Testis (tissue), 3 donors: Measurements from ENCODE around the gene ABCA8. TPM values are rescaled to one million over a fixed set of nuclear protein-coding genes. Genes with fewer than 3 reads are reported as not detected.

Source experiments
- DNase-seq: peaks from one replicate; pipeline ENCODE4 v3.0.0-alpha.2; 2019
- H3K27ac ChIP-seq, 2 donors: fragments of 200-600 bp; sonication (generic); one replicate each; pipeline ENCODE4 v1.5.1; 2019
- H3K27me3 ChIP-seq: fragments of 200-600 bp; sonication (generic); one replicate; pipeline ENCODE4 v1.5.1; 2019
- H3K36me3 ChIP-seq: fragments of 200-600 bp; sonication (generic); one replicate; pipeline ENCODE4 v1.5.1; 2017; ENCODE audit warnings: low read depth; ENCODE audit errors: missing control alignments
- H3K4me1 ChIP-seq: fragments of 200-600 bp; sonication (generic); one replicate; pipeline ENCODE4 v1.5.1; 2019
- H3K4me3 ChIP-seq, 2 donors: fragments of 200-600 bp; sonication (generic); one replicate each; pipeline ENCODE4 v1.5.1; 2017 to 2019
- H3K9me3 ChIP-seq: fragments of 200-600 bp; sonication (generic); one replicate; pipeline ENCODE4 v1.5.1; 2017
- POLR2A ChIP-seq: fragments of 450-650 bp; IDR thresholded peaks from one replicate; pipeline ENCODE4 v1.6.1; 2017; ENCODE audit warnings: antibody characterized with exemption, mild to moderate bottlenecking, moderate library complexity
- WGBS, 2 donors: methylation state at CpG; one replicate each; pipeline ENCODE4 v1.1.5; 2018; 5-methylcytosine and 5-hydroxymethylcytosine counted together
- intact Hi-C: fragments of 100-400 bp; cut with DNase I; formaldehyde crosslinking; loops from one replicate; pipeline ENCODE4 v1.15.1; 2023; ENCODE audit warnings: low total_unique reads
- polyA plus RNA-seq: library from polyadenylated mRNA; stranded (reverse); fragments of 350-450 nt; fragmentation: Illumina TruSeq; extraction: RNeasy Lipid Tissue Mini Kit (QIAGEN cat#74804); gene quantifications from one replicate; pipeline ENCODE4 v1.2.3, GENCODE V29; 2014; ENCODE audit warnings: low read depth, low replicate concordance; ENCODE audit not compliant: insufficient read depth
- total RNA-seq, 2 donors: library from RNA; depleted of rRNA; stranded (reverse); fragments of >200 nt; gene quantifications; one replicate each; pipeline ENCODE4 v1.2.3, GENCODE V29; 2016
- TF ChIP-seq, protein P1 (sequence below), 3 experiments: fragments of 450-650 bp in 2 of 3; fragments of 200-600 bp in 1 of 3; sonication (generic) in 1 of 3; IDR thresholded peaks; one replicate each; pipeline ENCODE4 v1.5.1; 2016 to 2019; ENCODE audit warnings: antibody characterized with exemption in 3 of 3, mild to moderate bottlenecking in 2 of 3, moderate library complexity in 1 of 3

The ABCA8 gene
- total and polyA plus RNA-seq, 3 donors from 2014 or later: 45.6 to 249 (median 188) TPM

DNA sequence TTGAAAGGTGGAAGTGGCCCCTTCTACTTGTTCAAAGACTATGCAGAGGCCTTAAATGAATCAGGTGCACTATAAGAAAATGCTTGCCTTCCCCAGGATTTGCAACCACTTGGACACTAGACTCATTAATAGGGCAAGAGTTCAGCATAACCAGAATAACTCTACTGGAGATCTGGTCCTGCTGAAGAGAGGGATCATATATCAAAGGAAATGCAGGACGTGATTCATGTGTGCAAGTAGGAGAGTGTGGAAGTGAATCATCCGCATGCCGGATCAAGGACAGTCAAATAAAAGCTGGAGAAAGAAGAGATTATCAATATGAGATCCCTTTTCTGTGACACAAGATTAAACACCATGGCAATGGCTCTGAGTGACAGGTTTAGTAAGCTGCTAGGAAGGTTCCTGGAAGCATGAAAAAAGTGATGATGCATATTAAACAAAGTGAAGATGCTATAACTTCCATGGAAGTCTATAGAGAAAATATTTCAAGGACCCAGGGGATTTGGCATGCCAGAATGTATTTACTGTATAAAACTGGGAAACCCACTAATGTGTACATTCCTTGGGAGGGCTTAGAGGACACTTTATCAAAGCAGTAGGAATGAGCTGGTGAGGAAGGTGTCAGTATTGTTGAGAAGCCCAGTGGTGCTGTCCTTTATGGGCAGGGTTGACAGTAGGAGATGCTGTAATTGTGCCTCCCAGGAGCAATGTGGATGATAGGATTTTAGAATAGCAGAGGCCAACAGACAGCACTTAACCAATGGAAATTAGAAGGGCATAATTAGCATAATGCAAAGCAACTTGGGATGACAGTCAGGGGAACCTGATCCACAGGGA lies 133.1 kb downstream of the ABCA8 start:
- 30 to 42% methylated on average over 3 of the region's 3 CpGs for WGBS, 2 donors
- no peak for TF ChIP-seq POLR2A
- TF ChIP-seq, protein P1, sequence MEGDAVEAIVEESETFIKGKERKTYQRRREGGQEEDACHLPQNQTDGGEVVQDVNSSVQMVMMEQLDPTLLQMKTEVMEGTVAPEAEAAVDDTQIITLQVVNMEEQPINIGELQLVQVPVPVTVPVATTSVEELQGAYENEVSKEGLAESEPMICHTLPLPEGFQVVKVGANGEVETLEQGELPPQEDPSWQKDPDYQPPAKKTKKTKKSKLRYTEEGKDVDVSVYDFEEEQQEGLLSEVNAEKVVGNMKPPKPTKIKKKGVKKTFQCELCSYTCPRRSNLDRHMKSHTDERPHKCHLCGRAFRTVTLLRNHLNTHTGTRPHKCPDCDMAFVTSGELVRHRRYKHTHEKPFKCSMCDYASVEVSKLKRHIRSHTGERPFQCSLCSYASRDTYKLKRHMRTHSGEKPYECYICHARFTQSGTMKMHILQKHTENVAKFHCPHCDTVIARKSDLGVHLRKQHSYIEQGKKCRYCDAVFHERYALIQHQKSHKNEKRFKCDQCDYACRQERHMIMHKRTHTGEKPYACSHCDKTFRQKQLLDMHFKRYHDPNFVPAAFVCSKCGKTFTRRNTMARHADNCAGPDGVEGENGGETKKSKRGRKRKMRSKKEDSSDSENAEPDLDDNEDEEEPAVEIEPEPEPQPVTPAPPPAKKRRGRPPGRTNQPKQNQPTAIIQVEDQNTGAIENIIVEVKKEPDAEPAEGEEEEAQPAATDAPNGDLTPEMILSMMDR (IDR thresholded peaks at IDR 0.05): no peak
- Histone ChIP-seq H3K27ac (peak overlapping the region; percentile 2 to 70), H3K27me3 (no peaks in the 10 kb centered on the region), H3K36me3 (no peaks in the 10 kb centered on the region), H3K4me1 (peaks cover 17% of the 10 kb centered on the region), H3K4me3 (no peak overlapping the region), H3K9me3 (no peaks in the 10 kb centered on the region)
- intact Hi-C loops: no loop called here
- no peak for DNase-seq

DNA sequence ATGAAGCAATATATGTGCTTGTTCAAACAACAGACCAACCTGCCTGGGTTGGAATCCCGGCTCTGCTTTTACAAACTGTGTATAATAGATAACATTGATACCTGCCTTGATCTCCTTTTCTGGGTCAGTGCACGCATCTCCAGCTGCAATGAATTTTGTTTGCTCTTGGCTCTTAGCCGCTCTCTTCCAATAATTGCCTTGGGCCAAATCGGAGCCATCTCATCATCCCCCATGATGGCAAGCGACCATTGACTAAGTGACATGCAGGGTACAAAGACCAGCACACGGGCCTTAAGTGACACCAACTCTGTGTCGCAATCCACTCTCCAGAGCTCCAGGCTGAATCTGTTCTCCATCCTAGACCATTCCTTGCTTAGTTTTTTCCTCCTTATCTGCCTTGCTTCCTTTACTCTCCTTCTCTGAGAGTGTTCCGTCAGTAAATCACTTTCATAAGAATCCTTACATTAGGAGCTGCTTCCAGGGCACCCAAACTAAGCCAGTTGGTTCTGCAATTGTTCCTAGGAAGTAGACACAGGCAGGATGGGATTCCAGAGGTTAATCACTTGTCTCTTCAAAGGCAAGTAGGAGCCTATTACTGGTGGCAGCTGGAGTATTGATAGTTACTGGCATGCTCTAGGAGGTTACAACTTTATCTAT lies 134.2 kb downstream of the ABCA8 start:
- H3K36me3 ChIP-seq: no peaks in the 10 kb centered on the region
- peak overlapping the region; percentile 62 to 70 for H3K27ac ChIP-seq
- intact Hi-C loops: no loop called here
- H3K9me3 ChIP-seq: no peaks in the 10 kb centered on the region
- H3K27me3 ChIP-seq: no peaks in the 10 kb centered on the region
- no peak for TF ChIP-seq POLR2A
- TF ChIP-seq, protein P1 (IDR thresholded peaks at IDR 0.05): no peak
- DNase-seq: peak; percentile 44
- 51 to 65% methylated on average over 8 of the region's 8 CpGs for WGBS, 2 donors
- peaks cover 17% of the 10 kb centered on the region for H3K4me1 ChIP-seq
- H3K4me3 ChIP-seq: peak overlapping the region in 1 of 2 donors; percentile 46

DNA sequence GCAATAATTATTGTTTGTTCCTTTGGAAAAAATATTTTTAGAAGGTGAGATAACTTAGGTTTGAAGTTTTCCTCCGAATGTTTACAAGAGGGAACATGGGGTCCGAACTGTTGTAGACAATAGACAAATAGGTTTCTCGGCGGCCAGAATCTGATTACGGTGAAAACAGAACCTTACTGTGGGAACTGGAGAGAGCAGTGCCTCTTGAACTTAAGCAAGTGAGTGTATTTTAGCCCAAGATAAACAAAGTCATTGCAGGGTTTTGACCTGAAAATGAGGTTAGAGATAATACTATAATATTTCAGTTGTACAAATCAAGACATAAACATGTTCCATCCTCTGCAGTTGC lies 134.7 kb downstream of the ABCA8 start:
- peak; percentile 49 for DNase-seq
- Histone ChIP-seq H3K4me3 (peak overlapping the region in 1 of 2 donors; percentile 46), H3K36me3 (no peaks in the 10 kb centered on the region), H3K27ac (peak overlapping the region; percentile 62 to 70), H3K9me3 (no peaks in the 10 kb centered on the region), H3K27me3 (no peaks in the 10 kb centered on the region), H3K4me1 (peaks cover 17% of the 10 kb centered on the region)
- intact Hi-C loops: no loop called here
- WGBS, 2 donors: 39 to 51% methylated on average over 5 of the region's 5 CpGs
- TF ChIP-seq, protein P1 (IDR thresholded peaks at IDR 0.05): no peak
- no peak for TF ChIP-seq POLR2A

DNA sequence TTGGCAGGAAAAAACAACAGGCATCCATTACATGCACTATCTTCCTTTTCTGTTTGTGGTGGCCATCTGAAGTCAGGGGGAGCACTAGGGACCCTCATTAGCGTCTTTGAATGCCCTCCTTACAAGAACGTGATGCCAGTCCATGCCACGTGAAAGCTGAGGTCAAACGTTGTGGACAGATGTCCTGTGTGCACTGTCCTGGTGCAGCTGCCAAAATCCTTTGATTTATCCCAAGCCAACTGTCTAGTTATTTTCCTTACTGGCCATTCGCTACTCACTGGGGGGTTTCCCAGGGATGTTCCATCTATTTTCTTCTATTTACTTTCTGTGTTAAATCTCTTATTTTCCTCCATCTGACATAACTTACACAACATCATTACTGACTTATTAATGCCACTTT lies 135.7 kb downstream of the ABCA8 start:
- WGBS, 2 donors: 45 to 71% methylated on average over 5 of the region's 5 CpGs
- Histone ChIP-seq H3K4me1 (peaks cover 17% of the 10 kb centered on the region), H3K36me3 (no peaks in the 10 kb centered on the region), H3K27ac (peak overlapping the region; percentile 62 to 70), H3K9me3 (no peaks in the 10 kb centered on the region), H3K4me3 (no peak overlapping the region), H3K27me3 (no peaks in the 10 kb centered on the region)
- DNase-seq: peak; percentile 45
- intact Hi-C loops: no loop called here
- TF ChIP-seq, protein P1 (IDR thresholded peaks at IDR 0.05): no peak
- TF ChIP-seq POLR2A: no peak

Other genes starting within 250 kb of the ABCA8 start
- 10 to 100 TPM; 12.7 to 13.8 TPM for gene ABCA9, start 105.5 kb upstream of the ABCA8 start, total RNA-seq
- gene ABCA9, start 105.5 kb upstream of the ABCA8 start, polyA plus RNA-seq: 5.0 TPM
- gene ABCA6, start 186.5 kb upstream of the ABCA8 start, total RNA-seq: 10 to 100 TPM; 13.8 to 16.4 TPM
- gene ABCA6, start 186.5 kb upstream of the ABCA8 start, polyA plus RNA-seq: 3.1 TPM